ENCODE data around the gene XRCC4. TPM values are rescaled to one million over a fixed set of nuclear protein-coding genes. Genes with fewer than 3 reads are reported as not detected.

XRCC4 gene
- total RNA-seq, 3 donors from 2014 or later = 8.8 to 10.8 (median 10.4) TPM

- no peaks in the 10 kb centered on the region for H3K27me3 ChIP-seq
- H3K36me3 ChIP-seq = no peaks in the 10 kb centered on the region
- TF ChIP-seq POLR2A (IDR thresholded peaks at IDR 0.05) = no peak
- no peak for TF ChIP-seq POLR2AphosphoS5 (IDR thresholded peaks at IDR 0.05)
- TF ChIP-seq CTCF (IDR thresholded peaks at IDR 0.05) = no peak
- no peaks in the 10 kb centered on the region for H3K4me1 ChIP-seq
- H3K4me3 ChIP-seq = no peak overlapping the region
- intact Hi-C loops (cut with DNase I; ENCODE audit: low total_unique reads) = no loop called here
- H3K9me3 ChIP-seq = no peaks in the 10 kb centered on the region
- no peak for DNase-seq (ENCODE audit: low spot score in 2 of 2)
- no peak overlapping the region for H3K27ac ChIP-seq
These were observed 153.2 kb downstream of the XRCC4 start for GRCh38 chr5:83230511-83230910.

GRCh38 chr5:83244516-83244915, 167.2 kb downstream of the XRCC4 start:
- TF ChIP-seq POLR2AphosphoS5 (IDR thresholded peaks at IDR 0.05) (no peak), POLR2A (IDR thresholded peaks at IDR 0.05) (no peak), CTCF (IDR thresholded peaks at IDR 0.05) (no peak)
- Histone ChIP-seq H3K9me3 (no peaks in the 10 kb centered on the region), H3K27me3 (no peaks in the 10 kb centered on the region), H3K4me3 (no peak overlapping the region), H3K4me1 (no peaks in the 10 kb centered on the region), H3K27ac (no peak overlapping the region), H3K36me3 (no peaks in the 10 kb centered on the region)
- no peak for DNase-seq (ENCODE audit: low spot score in 2 of 2)
- intact Hi-C loops (cut with DNase I; ENCODE audit: low total_unique reads) = no loop called here

- no peak overlapping the region for H3K4me3 ChIP-seq
- H3K4me1 ChIP-seq = no peaks in the 10 kb centered on the region
- H3K27ac ChIP-seq = no peak overlapping the region
- no peaks in the 10 kb centered on the region for H3K27me3 ChIP-seq
- DNase-seq (ENCODE audit: low spot score in 2 of 2) = no peak
- intact Hi-C loops (cut with DNase I; ENCODE audit: low total_unique reads) = no loop called here
- H3K9me3 ChIP-seq = no peaks in the 10 kb centered on the region
- no peaks in the 10 kb centered on the region for H3K36me3 ChIP-seq
- TF ChIP-seq POLR2A (IDR thresholded peaks at IDR 0.05) = no peak
- TF ChIP-seq POLR2AphosphoS5 (IDR thresholded peaks at IDR 0.05) = no peak
- TF ChIP-seq CTCF (IDR thresholded peaks at IDR 0.05) = no peak
These were observed 167.7 kb downstream of the XRCC4 start for GRCh38 chr5:83245037-83245436.

GRCh38 chr5:83246071-83246470, 168.7 kb downstream of the XRCC4 start:
- Histone ChIP-seq H3K36me3 (no peaks in the 10 kb centered on the region), H3K4me1 (no peaks in the 10 kb centered on the region), H3K27ac (no peak overlapping the region), H3K4me3 (no peak overlapping the region), H3K9me3 (no peaks in the 10 kb centered on the region), H3K27me3 (no peaks in the 10 kb centered on the region)
- intact Hi-C loops (cut with DNase I; ENCODE audit: low total_unique reads) = no loop called here
- DNase-seq (ENCODE audit: low spot score in 2 of 2) = no peak
- TF ChIP-seq POLR2A (IDR thresholded peaks at IDR 0.05) (no peak), POLR2AphosphoS5 (IDR thresholded peaks at IDR 0.05) (no peak), CTCF (IDR thresholded peaks at IDR 0.05) (no peak)

GRCh38 chr5:83249156-83249555, 171.8 kb downstream of the XRCC4 start:
- H3K9me3 ChIP-seq = no peaks in the 10 kb centered on the region

More at GRCh38 chr5:83249156-83249555, 171.8 kb downstream of the XRCC4 start:
- Histone ChIP-seq H3K27ac (no peak overlapping the region), H3K27me3 (no peaks in the 10 kb centered on the region), H3K4me1 (no peaks in the 10 kb centered on the region), H3K4me3 (no peak overlapping the region), H3K36me3 (no peaks in the 10 kb centered on the region)
- intact Hi-C loops (cut with DNase I; ENCODE audit: low total_unique reads) = no loop called here
- TF ChIP-seq POLR2A (IDR thresholded peaks at IDR 0.05) (no peak), CTCF (IDR thresholded peaks at IDR 0.05) (no peak), POLR2AphosphoS5 (IDR thresholded peaks at IDR 0.05) (no peak)
- no peak for DNase-seq (ENCODE audit: low spot score in 2 of 2)

All from breast epithelium (tissue), 4 donors.